Spleen (tissue), 11 donors: Measurements from ENCODE around the gene FBXO21. TPM values are rescaled to one million over a fixed set of nuclear protein-coding genes. Genes with fewer than 3 reads are reported as not detected.

Experiments used
- DNase-seq: peaks from one replicate; pipeline ENCODE4 v3.0.0-alpha.2; 2020
- H3K27ac ChIP-seq, 8 donors: fragments of 200-600 bp; sonication (generic) in 7 of 8; 1 replicate in 4 of 8; 2 replicates in 4 of 8; pipeline versions ENCODE4 v1.5.0 to v1.8.0; 2016 to 2021; ENCODE audit warnings: inconsistent platforms in 4 of 8, mild to moderate bottlenecking in 4 of 8, moderate library complexity in 1 of 8
- H3K27me3 ChIP-seq, 7 donors: fragments of 200-600 bp; sonication (generic) in 6 of 7; replicated peaks in 1 of 7; 1 replicate in 4 of 7; 2 replicates in 3 of 7; pipeline versions ENCODE4 v1.5.0 to v1.8.0; 2016 to 2021; ENCODE audit warnings: inconsistent platforms in 3 of 7, mild to moderate bottlenecking in 1 of 7
- H3K36me3 ChIP-seq, 6 donors: fragments of 200-600 bp; sonication (generic) in 5 of 6; 1 replicate in 4 of 6; 2 replicates in 2 of 6; pipeline versions ENCODE4 v1.5.0 to v1.8.0; 2016 to 2021; ENCODE audit warnings: inconsistent platforms in 2 of 6
- H3K4me1 ChIP-seq, 6 donors: fragments of 200-600 bp; sonication (generic) in 5 of 6; 1 replicate in 3 of 6; 2 replicates in 3 of 6; pipeline versions ENCODE4 v1.5.0 to v1.8.0; 2016 to 2021; ENCODE audit warnings: inconsistent platforms in 3 of 6
- H3K4me3 ChIP-seq, 8 donors: fragments of 200-600 bp; sonication (generic) in 7 of 8; 1 replicate in 4 of 8; 2 replicates in 4 of 8; pipeline versions ENCODE4 v1.5.0 to v1.8.0; 2016 to 2021; ENCODE audit warnings: inconsistent platforms in 4 of 8, mild to moderate bottlenecking in 4 of 8, moderate library complexity in 2 of 8
- H3K9me3 ChIP-seq, 8 donors: fragments of 200-600 bp; sonication (generic) in 7 of 8; 1 replicate in 4 of 8; 2 replicates in 4 of 8; pipeline versions ENCODE4 v1.5.0 to v1.8.0; 2016 to 2021; ENCODE audit warnings: inconsistent platforms in 4 of 8
- CTCF ChIP-seq, 11 experiments: fragments of 200-600 bp in 7 of 11; fragments of 450-650 bp in 4 of 11; sonication (generic) in 4 of 11; IDR thresholded peaks in 8 of 11; conservative IDR thresholded peaks in 3 of 11; 1 replicate in 7 of 11; 2 replicates in 4 of 11; pipeline versions ENCODE4 v1.4.0 to v1.8.0; 2016 to 2021; ENCODE audit warnings: antibody characterized with exemption in 11 of 11, inconsistent platforms in 4 of 11, mild to moderate bottlenecking in 1 of 11
- POLR2A ChIP-seq, 3 donors: fragments of 450-650 bp; IDR thresholded peaks; one replicate each; pipeline ENCODE4 v1.5.1; 2017; ENCODE audit warnings: antibody characterized with exemption in 3 of 3, mild to moderate bottlenecking in 1 of 3
- POLR2AphosphoS5 ChIP-seq, 3 donors: sonication (generic); formaldehyde crosslinking; IDR thresholded peaks; one replicate each; pipeline ENCODE4 v1.5.1; 2017; ENCODE audit warnings: antibody characterized with exemption in 3 of 3
- WGBS, 5 donors: extraction: QIAGEN DNeasy Blood & Tissue Kit in 3 of 5; methylation state at CpG; one replicate each; pipeline versions ENCODE4 v1.1.5 to v1.1.7; 2013 to 2018; 5-methylcytosine and 5-hydroxymethylcytosine counted together
- intact Hi-C: fragments of 100-400 bp; cut with DNase I; formaldehyde crosslinking; loops from one replicate; pipeline ENCODE4 v1.15.0; 2023; ENCODE audit warnings: low total_unique reads
- polyA plus RNA-seq, 3 donors: library from polyadenylated mRNA; stranded (reverse); fragments of 200-250 nt; gene quantifications; one replicate each; pipeline ENCODE4 v1.2.1, GENCODE V29; 2013
- total RNA-seq, 7 donors: library from RNA; depleted of rRNA in 3 of 7; stranded (reverse); fragments of >200 nt in 3 of 7; fragmentation: NEBNext Ultra II Directional in 4 of 7; extraction: Animal tissue kit (Norgen Biotek cat#: 25700) in 4 of 7; gene quantifications; one replicate each; pipeline versions ENCODE4 v1.1.0 to v1.2.1, GENCODE V29; 2016 to 2021
- donor health status: healthy with polysubstance abuse.
- donor health status: DM: no; HTN: no; CAD: no; lungs with moderate emphysema.
- donor health status: DM: no; HTN: no; CAD: no.
- donor health status: Bipolar disorder and iron deficiency.
- donor health status: healthy.
- donor health status: DM: no; HTN: no; CAD: no.
- donor health status: DM: yes; HTN: yes; CAD: no.

The FBXO21 gene
- total and polyA plus RNA-seq, 10 donors = 6.3 to 130 (median 39.2) TPM

- no peak for DNase-seq
- Histone ChIP-seq H3K9me3 (peaks cover 0 to 5% (median 0%) of the 10 kb centered on the region in 8 donors), H3K27me3 (peaks cover 0 to 2% (median 0%) of the 10 kb centered on the region in 7 donors), H3K36me3 (peaks cover 0 to 10% (median under 1%) of the 10 kb centered on the region in 6 donors), H3K4me1 (peaks cover 3 to 36% (median 27%) of the 10 kb centered on the region in 6 donors), H3K27ac (no peak overlapping the region), H3K4me3 (no peak overlapping the region)
- WGBS, 5 donors = 83 to 98% (median 90%) methylated on average over 2 of the region's 2 CpGs
- intact Hi-C loops = no loop called here
- no peak for TF ChIP-seq POLR2AphosphoS5 (IDR thresholded peaks at IDR 0.05)
These were observed 1.8 kb upstream of the FBXO21 start for GRCh38 chr12:117192057-117192456.

GRCh38 chr12:117189725-117190209, 503 bp downstream of the FBXO21 start:
- TF ChIP-seq POLR2A (IDR thresholded peaks at IDR 0.05) (no peak), CTCF (IDR thresholded peaks at IDR 0.05 in 8 of 11, conservative IDR thresholded peaks at IDR 0.05 in 3 of 11) (no peak), POLR2AphosphoS5 (IDR thresholded peaks at IDR 0.05) (no peak)
- 0 to 1% (median 0%) methylated on average over 14 to 52 of the region's 52 CpGs for WGBS, 5 donors
- intact Hi-C loops = no loop called here

GRCh38 chr12:117188961-117189724, 1.1 kb downstream of the FBXO21 start:
- Histone ChIP-seq H3K4me1 (peaks cover 3 to 55% (median 29%) of the 10 kb centered on the region in 6 donors), H3K27ac (peak overlapping the region; percentile 29 to 89 (median 83)), H3K27me3 (no peaks in the 10 kb centered on the region), H3K36me3 (peaks cover 0 to 39% (median 29%) of the 10 kb centered on the region in 6 donors), H3K9me3 (peaks cover 0 to 5% (median 0%) of the 10 kb centered on the region in 8 donors), H3K4me3 (peak overlapping the region; percentile 78 to 93 (median 84))
- intact Hi-C loops = no loop called here
- no peak for DNase-seq
- 43 to 56% (median 53%) methylated on average over 25 of the region's 25 CpGs for WGBS, 5 donors
- TF ChIP-seq POLR2A (IDR thresholded peaks at IDR 0.05) (no peak), CTCF (IDR thresholded peaks at IDR 0.05 in 8 of 11, conservative IDR thresholded peaks at IDR 0.05 in 3 of 11) (no peak), POLR2AphosphoS5 (IDR thresholded peaks at IDR 0.05) (no peak)

More at GRCh38 chr12:117189725-117190209, 503 bp downstream of the FBXO21 start:
- Histone ChIP-seq H3K36me3 (peaks cover 0 to 33% (median 23%) of the 10 kb centered on the region in 6 donors), H3K4me3 (peak overlapping the region; percentile 78 to 93 (median 84)), H3K27ac (peak overlapping the region; percentile 61 to 89 (median 83)), H3K4me1 (peaks cover 3 to 55% (median 29%) of the 10 kb centered on the region in 6 donors), H3K27me3 (no peaks in the 10 kb centered on the region), H3K9me3 (peaks cover 0 to 5% (median 0%) of the 10 kb centered on the region in 8 donors)
- peak; percentile 89 for DNase-seq

GRCh38 chr12:117188121-117188665, 2.1 kb downstream of the FBXO21 start:
- Histone ChIP-seq H3K4me3 (peak overlapping the region in 4 of 8 donors; percentile 80 to 93 (median 85)), H3K4me1 (peaks cover 3 to 55% (median 29%) of the 10 kb centered on the region in 6 donors), H3K27ac (peak overlapping the region in 2 of 8 donors; percentile 86 to 87)

More at GRCh38 chr12:117188121-117188665, 2.1 kb downstream of the FBXO21 start:
- Histone ChIP-seq H3K9me3 (no peaks in the 10 kb centered on the region), H3K36me3 (peaks cover 0 to 49% (median 35%) of the 10 kb centered on the region in 6 donors), H3K27me3 (no peaks in the 10 kb centered on the region)
- TF ChIP-seq POLR2A (IDR thresholded peaks at IDR 0.05) (no peak), CTCF (IDR thresholded peaks at IDR 0.05 in 8 of 11, conservative IDR thresholded peaks at IDR 0.05 in 3 of 11) (no peak), POLR2AphosphoS5 (IDR thresholded peaks at IDR 0.05) (no peak)
- 92 to 95% (median 93%) methylated on average over 12 of the region's 12 CpGs for WGBS, 5 donors
- no peak for DNase-seq
- intact Hi-C loops = no loop called here
